ENCODE data around the gene CFAP210. TPM values are rescaled to one million over a fixed set of nuclear protein-coding genes. Genes with fewer than 3 reads are reported as not detected.

CFAP210 gene
- total RNA-seq, 2 experiments from 2014 or later, result 2.2 to 3.1 TPM

DNA sequence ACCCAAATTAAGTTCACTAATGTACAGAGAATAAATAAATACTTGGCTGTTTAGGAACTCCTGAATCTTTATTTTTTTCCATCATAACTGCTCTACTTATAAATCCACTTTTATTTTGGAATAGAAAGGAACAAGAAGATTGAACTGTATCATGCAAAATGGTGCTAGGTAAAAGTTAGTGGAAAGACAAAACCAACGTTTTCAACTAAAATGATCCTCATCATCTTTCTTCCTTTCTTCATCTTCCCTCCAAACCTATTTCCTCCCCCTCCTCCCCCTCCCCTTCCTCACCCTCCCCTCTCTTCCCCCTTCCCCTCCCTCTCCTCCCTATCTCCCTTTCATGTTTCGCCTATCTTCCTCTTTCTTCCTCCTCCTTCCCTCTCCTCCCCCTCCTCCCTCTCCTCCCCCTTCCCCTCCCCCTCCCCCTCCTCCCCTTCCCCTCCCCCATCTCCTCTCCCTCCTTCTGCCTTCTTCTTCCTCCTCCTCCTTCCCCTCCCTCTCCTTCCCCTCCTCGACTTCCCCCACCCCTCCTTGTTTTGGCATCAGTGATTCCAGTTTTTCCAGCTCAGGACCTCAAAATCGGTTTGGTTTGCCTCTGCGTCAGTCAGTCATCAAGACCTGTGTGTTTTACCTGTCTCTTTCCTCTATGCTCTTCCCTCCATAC is 44.5 kb upstream of the CFAP210 start:
- no peak overlapping the region for H3K4me3 Mint-ChIP-seq
- H3K27me3 Mint-ChIP-seq, result peaks cover 37% of the 10 kb centered on the region
- no peaks in the 10 kb centered on the region for H3K4me1 Mint-ChIP-seq (ENCODE audit: low read depth)
- no peaks in the 10 kb centered on the region for H3K36me3 ChIP-seq (ENCODE audit: insufficient read depth, low read length)
- no peaks in the 10 kb centered on the region for H3K9me3 Mint-ChIP-seq
- intact Hi-C loops (cut with DNase I, micrococcal nuclease), result no loop called here
- H3K9me3 ChIP-seq (ENCODE audit: control insufficient read depth in 1 of 2, insufficient read depth in 1 of 2, low read length in 2 of 2), result no peaks in the 10 kb centered on the region
- TF ChIP-seq, protein P1, sequence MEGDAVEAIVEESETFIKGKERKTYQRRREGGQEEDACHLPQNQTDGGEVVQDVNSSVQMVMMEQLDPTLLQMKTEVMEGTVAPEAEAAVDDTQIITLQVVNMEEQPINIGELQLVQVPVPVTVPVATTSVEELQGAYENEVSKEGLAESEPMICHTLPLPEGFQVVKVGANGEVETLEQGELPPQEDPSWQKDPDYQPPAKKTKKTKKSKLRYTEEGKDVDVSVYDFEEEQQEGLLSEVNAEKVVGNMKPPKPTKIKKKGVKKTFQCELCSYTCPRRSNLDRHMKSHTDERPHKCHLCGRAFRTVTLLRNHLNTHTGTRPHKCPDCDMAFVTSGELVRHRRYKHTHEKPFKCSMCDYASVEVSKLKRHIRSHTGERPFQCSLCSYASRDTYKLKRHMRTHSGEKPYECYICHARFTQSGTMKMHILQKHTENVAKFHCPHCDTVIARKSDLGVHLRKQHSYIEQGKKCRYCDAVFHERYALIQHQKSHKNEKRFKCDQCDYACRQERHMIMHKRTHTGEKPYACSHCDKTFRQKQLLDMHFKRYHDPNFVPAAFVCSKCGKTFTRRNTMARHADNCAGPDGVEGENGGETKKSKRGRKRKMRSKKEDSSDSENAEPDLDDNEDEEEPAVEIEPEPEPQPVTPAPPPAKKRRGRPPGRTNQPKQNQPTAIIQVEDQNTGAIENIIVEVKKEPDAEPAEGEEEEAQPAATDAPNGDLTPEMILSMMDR (IDR thresholded peaks at IDR 0.05), result no peak
- no peak overlapping the region for H3K27ac ChIP-seq (ENCODE audit: low read depth in 1 of 2, low read length in 2 of 2)
- no peak for DNase-seq
- peaks cover 4% of the 10 kb centered on the region for H3K4me1 ChIP-seq (ENCODE audit: insufficient read depth, low read length)
- no peak overlapping the region for H3K27ac Mint-ChIP-seq
- no peak for ATAC-seq (ENCODE audit: poor library complexity)
- no peak overlapping the region for H3K4me3 ChIP-seq (ENCODE audit: low read length)
- ChIA-PET CTCF (no interaction called here), POLR2A (no interaction called here)
- peaks cover 0 to 14% of the 10 kb centered on the region in 2 experiments for H3K27me3 ChIP-seq (ENCODE audit: control insufficient read depth in 1 of 2, insufficient read depth in 2 of 2, low read length in 2 of 2)
- no peaks in the 10 kb centered on the region for H3K36me3 Mint-ChIP-seq (ENCODE audit: low read depth)

DNA sequence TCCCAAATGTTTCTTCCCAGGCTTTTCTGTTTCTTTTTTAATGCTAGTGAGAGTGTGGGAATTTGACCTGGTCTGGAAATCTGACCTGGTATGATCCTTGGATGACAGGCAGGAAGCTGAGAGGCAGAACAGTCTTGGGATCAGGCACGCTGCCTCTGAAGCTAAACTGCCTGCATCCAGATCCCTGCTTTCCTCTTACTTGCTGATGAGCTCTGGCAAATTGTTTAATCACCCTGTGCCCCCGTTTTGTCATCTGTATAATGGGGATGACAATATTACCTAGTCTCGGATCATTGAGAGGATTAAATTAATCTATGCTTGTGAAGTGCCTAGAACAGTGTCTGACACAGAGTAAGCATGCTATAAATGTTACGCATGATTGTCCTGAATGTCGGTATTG is 42.7 kb upstream of the CFAP210 start:
- H3K9me3 Mint-ChIP-seq, result no peaks in the 10 kb centered on the region
- H3K27me3 Mint-ChIP-seq, result peaks cover 53% of the 10 kb centered on the region
- no peaks in the 10 kb centered on the region for H3K36me3 Mint-ChIP-seq (ENCODE audit: low read depth)
- no peak overlapping the region for H3K4me3 Mint-ChIP-seq
- intact Hi-C loops (cut with DNase I, micrococcal nuclease), result no loop called here
- Histone ChIP-seq H3K27me3 (ENCODE audit: control insufficient read depth in 1 of 2, insufficient read depth in 2 of 2, low read length in 2 of 2) (peaks cover 9 to 18% of the 10 kb centered on the region in 2 experiments), H3K36me3 (ENCODE audit: insufficient read depth, low read length) (no peaks in the 10 kb centered on the region), H3K4me3 (ENCODE audit: low read length) (no peak overlapping the region), H3K4me1 (ENCODE audit: insufficient read depth, low read length) (peaks cover 15% of the 10 kb centered on the region), H3K9me3 (ENCODE audit: control insufficient read depth in 1 of 2, insufficient read depth in 1 of 2, low read length in 2 of 2) (no peaks in the 10 kb centered on the region), H3K27ac (ENCODE audit: low read depth in 1 of 2, low read length in 2 of 2) (no peak overlapping the region)
- no peak overlapping the region for H3K27ac Mint-ChIP-seq
- peaks cover 10% of the 10 kb centered on the region for H3K4me1 Mint-ChIP-seq (ENCODE audit: low read depth)
- no peak for ATAC-seq (ENCODE audit: poor library complexity)
- DNase-seq, result no peak
- POLR2A ChIA-PET, result interaction anchor here (1.2 kb wide), 1 partner anchor 203 kb away, joined by 3 read pairs; no protein-coding TSS in a partner anchor
- CTCF ChIA-PET, result no interaction called here
- TF ChIP-seq, protein P1 (IDR thresholded peaks at IDR 0.05), result no peak

DNA sequence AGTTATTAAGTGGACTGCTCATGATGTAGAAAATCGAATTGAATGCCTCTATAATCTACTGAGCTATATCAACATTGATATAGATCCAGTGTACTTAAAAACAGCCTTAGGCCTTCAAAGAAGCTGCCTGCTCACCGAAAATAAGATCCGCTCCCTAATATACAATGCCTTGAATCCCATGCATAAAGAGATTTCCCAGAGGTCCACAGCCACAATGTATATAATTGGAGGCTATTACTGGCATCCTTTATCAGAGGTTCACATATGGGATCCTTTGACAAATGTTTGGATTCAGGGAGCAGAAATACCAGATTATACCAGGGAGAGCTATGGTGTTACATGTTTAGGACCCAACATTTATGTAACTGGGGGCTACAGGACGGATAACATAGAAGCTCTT is 41.4 kb upstream of the CFAP210 start:
- no peaks in the 10 kb centered on the region for H3K9me3 Mint-ChIP-seq
- H3K4me1 ChIP-seq (ENCODE audit: insufficient read depth, low read length), result peaks cover 15% of the 10 kb centered on the region
- ATAC-seq (ENCODE audit: poor library complexity) (no peak), DNase-seq (no peak)
- peak overlapping the region; percentile 50 for H3K4me3 Mint-ChIP-seq
- peaks cover 9 to 18% of the 10 kb centered on the region in 2 experiments for H3K27me3 ChIP-seq (ENCODE audit: control insufficient read depth in 1 of 2, insufficient read depth in 2 of 2, low read length in 2 of 2)
- ChIA-PET POLR2A (no interaction called here), CTCF (no interaction called here)
- no peaks in the 10 kb centered on the region for H3K9me3 ChIP-seq (ENCODE audit: control insufficient read depth in 1 of 2, insufficient read depth in 1 of 2, low read length in 2 of 2)
- no peak overlapping the region for H3K27ac Mint-ChIP-seq
- no peak overlapping the region for H3K27ac ChIP-seq (ENCODE audit: low read depth in 1 of 2, low read length in 2 of 2)
- H3K27me3 Mint-ChIP-seq, result peaks cover 57% of the 10 kb centered on the region
- TF ChIP-seq, protein P1 (IDR thresholded peaks at IDR 0.05), result no peak
- no peaks in the 10 kb centered on the region for H3K36me3 Mint-ChIP-seq (ENCODE audit: low read depth)
- H3K4me3 ChIP-seq (ENCODE audit: low read length), result no peak overlapping the region
- H3K36me3 ChIP-seq (ENCODE audit: insufficient read depth, low read length), result no peaks in the 10 kb centered on the region
- intact Hi-C loops (cut with DNase I, micrococcal nuclease), result no loop called here
- H3K4me1 Mint-ChIP-seq (ENCODE audit: low read depth), result peaks cover 10% of the 10 kb centered on the region

All from CD4-positive, alpha-beta T cell (primary cell).